H1 (cell line): ENCODE measurements around the gene PSMC3IP.

Experiments used
- ATF2 ChIP-seq: IDR thresholded peaks from 2 replicates; pipeline ENCODE4 v1.6.1; 2012; ENCODE audit warnings: low read length, inconsistent platforms
- CTCF ChIP-seq, 3 experiments: IDR thresholded peaks; 1 replicate in 2 of 3; 2 replicates in 1 of 3; pipeline versions ENCODE4 v1.5.1 to v1.6.1; 2011; ENCODE audit warnings: low read length in 3 of 3, mild to moderate bottlenecking in 3 of 3, inconsistent platforms in 2 of 3, low read depth in 1 of 3, moderate library complexity in 1 of 3; ENCODE audit not compliant: insufficient read depth in 1 of 3; ENCODE audit errors: control extremely low read depth in 1 of 3
- EGR1 ChIP-seq: IDR thresholded peaks from 2 replicates; pipeline ENCODE4 v1.6.1; 2011; ENCODE audit warnings: low read depth, low read length, borderline replicate concordance
- MAX ChIP-seq: IDR thresholded peaks from 2 replicates; pipeline ENCODE4 v1.6.1; 2012; ENCODE audit warnings: inconsistent platforms
- SAP30 ChIP-seq: fragments of 300-600 bp; sonication (generic); IDR thresholded peaks from 2 replicates; pipeline ENCODE4 v1.7.1; 2012; ENCODE audit warnings: low read length, moderate library complexity, mild to moderate bottlenecking, inconsistent platforms; ENCODE audit not compliant: insufficient read depth, insufficient replicate concordance
- TAF1 ChIP-seq: IDR thresholded peaks from 2 replicates; pipeline ENCODE4 v1.6.1; 2011; ENCODE audit warnings: mild to moderate bottlenecking, low read depth, low read length

GRCh38 chr17:42560246-42560645 lies 17.3 kb downstream of the PSMC3IP start:
- TF ChIP-seq TAF1 = no peak
- no peak for TF ChIP-seq ATF2
- no peak for TF ChIP-seq SAP30
- TF ChIP-seq CTCF (IDR thresholded peaks at IDR 0.05; ENCODE audit: control extremely low read depth in 1 of 3, insufficient read depth in 1 of 3, low read depth in 1 of 3, low read length in 3 of 3) = no peak
- no peak for TF ChIP-seq EGR1
- no peak for TF ChIP-seq MAX
